Endometrial microvascular endothelial cells (primary cell): ENCODE measurements around the gene PEX10. TPM values are rescaled to one million over a fixed set of nuclear protein-coding genes. Genes with fewer than 3 reads are reported as not detected.

Source experiments
- in situ Hi-C: cut with HindIII; loops from 2 replicates; pipeline ENCODE4 v1.10.0; 2017; ENCODE audit warnings: low sequenced_read_pairs, low pct_unique_long_range_greater_than_20kb; ENCODE audit errors: inconsistent ontology term
- total RNA-seq: library from RNA; depleted of rRNA; stranded (reverse); fragments of >200 nt; gene quantifications from one replicate; pipeline ENCODE4 v1.2.3, GENCODE V29; 2015; ENCODE audit errors: inconsistent ontology term

PEX10 gene
- total RNA-seq, 1 donor from 2014 or later: 38.6 TPM

DNA sequence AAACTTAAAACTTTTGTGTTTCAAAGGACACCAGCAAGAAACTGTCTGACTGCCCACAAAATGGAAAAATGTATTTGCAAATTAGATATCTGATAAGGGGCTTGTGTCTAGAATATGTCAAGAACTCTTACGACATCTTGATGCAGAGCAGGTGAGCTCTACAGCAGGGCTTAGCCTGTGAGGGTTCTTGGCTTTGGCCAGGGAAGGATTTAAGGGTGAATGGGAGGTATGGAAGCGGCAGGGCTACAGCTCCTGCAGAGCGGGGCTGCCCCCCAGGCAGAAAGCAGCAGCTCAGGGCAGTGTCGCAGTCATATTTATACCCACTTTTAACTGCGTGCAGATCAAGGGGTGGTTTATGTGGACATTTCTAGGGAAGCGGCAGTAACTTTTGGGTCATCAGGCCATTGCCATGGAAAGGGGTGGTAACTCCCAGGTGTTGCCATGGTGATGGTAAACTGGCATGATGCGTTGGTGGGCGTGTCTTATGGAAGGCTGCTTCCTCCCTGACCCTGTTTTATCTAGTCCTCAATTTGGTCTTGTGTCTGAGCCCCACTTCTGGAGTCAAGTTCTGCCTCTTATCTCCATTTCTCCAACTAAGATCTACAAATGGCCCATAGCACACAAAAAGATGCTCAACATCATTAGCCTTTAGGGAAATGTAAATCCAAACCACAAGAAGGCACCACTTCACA is 44.2 kb downstream of the PEX10 start:
- in situ Hi-C loops: no loop called here

DNA sequence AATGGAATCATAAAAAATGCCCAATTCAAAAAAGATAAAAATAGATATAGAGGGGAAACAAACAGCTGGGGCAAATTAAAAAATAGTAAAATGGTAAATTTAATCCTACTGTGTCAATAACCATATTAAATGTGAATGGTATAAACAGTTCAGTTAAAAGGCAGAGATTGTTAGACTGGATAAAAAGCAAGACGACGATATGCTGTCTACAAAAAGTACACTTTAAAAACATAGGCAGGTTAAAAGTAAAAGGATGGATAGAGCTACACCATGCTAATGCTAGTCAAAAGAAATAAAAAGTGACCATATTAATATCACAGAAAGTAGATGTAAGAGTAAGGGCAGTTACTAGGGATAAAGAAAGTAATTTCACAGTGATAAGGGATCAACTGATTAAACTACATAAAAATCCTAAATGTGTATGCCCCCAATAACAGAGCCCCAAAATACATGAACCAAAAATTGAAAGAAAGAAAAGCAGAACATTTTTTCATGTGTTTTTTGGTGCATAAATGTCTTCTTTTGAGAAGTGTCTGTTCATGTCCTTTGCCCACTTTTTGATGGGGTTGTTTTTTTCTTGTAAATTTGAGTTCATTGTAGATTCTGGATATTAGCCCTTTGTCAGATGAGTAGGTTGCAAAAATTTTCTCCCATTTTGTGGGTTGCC is 48.4 kb downstream of the PEX10 start:
- in situ Hi-C loops: no loop called here

DNA sequence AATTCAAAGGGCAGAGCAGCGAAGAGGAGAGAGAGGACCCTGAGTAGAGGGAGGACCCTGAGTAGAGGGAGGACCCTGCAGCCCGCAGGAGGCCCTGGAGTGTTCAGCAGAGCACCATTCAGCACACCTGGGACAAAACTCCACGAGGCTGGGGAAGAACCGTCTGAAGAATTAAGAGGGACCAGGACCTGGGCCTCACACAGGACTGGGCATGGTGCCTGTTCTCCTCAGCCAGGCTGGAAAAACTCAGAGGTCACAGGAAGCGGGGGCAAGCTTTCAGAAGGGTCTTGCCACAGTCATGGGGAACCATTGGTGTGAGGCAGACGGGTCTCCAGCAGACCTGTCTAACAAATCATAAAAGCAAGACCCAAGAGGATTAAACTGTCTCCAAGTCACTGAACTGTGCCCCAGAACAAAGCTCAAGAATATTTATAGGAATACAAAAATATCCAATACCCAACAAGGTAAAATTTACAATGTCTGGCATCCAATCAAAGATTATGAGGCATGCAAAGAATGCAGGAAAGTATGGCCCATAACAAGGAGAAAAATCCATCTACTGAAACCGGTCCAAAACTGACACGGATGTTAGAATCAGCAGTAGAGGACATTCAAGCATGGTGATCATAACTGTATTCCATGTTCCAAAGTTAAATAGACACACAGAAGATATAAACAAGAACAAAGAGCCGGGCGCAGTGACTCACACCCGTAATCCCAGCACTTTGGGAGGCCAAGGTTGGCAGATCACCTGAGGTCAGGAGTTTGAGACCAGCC is 51.6 kb downstream of the PEX10 start:
- in situ Hi-C loops: no loop called here

DNA sequence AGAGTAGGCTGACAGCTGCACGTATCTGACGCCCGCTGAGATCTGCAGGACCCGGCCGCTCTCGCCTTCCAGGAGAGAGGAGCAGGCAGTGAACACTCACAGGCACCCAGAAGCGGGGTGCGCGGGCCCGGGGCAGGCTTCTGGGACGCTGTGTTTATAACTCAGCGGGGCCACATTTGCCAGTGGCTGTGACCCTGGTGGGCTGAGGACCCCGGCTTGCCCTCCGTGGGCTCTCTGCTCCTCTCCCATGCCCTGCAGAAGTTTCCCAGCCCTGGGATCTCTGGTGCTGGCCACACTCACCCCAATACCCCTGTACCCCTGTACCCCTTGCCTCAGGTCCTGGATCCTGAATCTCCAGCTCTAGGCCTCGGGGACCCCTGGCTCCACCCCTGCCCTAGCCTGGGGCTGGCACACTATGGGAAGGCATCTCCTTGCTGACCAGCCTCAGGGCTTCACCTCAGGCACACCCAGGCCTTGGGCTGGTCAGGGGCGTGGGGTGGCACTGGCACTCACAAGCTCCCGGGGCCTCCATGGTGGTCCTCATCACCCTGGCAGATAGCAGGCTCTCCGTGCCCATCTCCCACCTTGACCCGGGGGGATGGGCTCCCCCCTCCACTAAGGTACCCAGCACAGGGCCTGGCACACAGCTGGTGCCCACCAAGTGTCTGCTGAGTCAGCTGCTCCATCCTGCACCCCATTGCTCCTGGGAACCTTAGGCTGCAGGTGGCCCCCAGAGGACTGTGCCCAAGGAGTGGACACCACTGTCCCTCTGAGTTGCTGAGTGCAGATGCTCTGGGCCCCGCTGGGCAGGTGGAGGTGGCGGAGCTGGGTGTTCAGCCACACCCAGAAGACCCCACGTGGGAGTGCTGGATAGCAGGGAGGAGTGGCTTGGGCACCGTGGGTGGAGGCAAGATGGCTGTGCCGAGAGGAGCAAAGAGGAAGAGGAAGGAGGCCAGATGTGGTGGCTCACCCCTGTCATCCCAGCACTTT is 53.4 kb downstream of the PEX10 start:
- in situ Hi-C loops: no loop called here

DNA sequence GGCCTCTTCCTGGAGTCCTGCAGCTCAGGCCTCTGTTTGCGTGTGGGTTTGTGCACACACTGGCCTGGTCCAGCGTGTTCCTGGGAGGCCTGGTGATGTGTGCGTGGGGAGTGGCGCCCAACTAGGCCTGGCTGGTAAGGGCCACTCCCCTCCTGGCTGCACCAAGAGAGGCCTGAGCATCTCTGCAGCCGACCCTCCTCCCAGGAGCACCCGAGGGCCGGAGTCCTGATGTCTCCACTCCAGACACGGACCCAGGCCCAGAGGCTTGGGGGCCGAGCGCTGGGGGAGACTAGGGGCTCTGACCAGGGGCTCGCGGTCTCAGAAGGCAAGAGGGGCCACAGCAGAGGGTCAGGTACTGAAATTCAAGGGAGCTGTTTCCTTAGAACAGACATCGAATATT is 54.3 kb downstream of the PEX10 start:
- in situ Hi-C loops: no loop called here

DNA sequence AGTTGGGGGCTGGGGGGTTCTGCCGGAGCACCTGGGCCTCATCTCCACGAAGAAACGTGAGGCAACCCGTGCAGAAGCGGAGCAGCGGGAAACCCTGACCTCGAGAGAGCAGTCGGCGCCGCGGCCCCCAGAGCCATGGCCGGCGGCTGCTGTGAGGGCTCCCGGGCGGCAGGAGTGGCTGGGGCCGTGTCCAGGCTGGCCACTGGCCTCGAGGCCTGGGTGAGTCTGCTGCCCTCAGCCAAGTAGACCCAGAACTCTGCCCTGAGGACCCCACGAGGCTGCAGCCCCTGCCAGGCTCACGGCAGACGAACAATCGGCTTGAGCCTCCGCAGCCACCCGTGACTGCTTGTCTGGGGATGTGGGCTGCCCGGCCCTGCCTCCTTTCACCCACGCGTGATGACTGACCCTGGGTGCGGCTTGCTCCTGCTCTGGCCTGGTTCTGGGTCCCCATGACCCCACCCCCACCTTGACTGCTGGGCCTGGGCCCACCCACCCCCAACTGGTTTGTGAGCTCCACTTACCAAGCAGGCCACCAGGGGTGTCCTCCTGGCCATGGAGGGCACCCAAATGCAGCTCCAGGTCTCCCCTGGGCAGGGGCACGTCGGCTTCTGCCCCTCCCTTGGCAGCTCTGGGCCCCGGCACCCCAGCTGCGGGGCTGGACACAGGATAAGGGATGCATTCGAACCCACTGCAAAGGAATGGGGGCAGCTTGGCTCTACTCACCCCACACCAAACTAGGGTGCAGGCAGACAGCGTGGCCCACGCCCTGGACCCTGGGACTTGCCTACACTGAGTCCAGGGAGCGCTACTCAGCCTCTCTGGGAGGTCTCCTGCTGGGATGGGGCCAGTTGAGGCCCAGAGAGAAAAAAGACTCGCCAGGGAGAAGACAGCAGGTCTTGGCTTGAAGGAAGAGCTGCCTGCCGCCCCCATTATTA is 55.2 kb downstream of the PEX10 start:
- in situ Hi-C loops: no loop called here

DNA sequence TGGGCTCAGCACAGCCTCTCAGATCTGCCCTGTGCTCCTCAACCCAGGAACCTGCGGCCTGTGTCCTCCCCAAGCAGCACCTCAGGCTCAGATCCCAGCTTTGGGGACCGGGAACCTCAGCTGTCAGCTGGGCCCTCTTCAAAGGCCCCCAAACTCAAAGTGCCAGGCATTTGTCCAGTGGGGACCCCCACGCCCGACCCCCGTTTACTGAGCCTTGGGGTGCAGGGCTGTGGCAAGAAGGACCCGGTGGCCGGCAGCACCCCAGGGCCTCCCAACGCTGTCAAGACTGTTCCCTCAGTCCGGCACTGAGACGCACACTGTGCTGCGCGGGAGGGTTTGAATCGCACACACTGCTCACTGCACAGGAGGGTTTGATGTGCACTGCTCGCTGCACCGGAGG is 56.0 kb downstream of the PEX10 start:
- in situ Hi-C loops: no loop called here

DNA sequence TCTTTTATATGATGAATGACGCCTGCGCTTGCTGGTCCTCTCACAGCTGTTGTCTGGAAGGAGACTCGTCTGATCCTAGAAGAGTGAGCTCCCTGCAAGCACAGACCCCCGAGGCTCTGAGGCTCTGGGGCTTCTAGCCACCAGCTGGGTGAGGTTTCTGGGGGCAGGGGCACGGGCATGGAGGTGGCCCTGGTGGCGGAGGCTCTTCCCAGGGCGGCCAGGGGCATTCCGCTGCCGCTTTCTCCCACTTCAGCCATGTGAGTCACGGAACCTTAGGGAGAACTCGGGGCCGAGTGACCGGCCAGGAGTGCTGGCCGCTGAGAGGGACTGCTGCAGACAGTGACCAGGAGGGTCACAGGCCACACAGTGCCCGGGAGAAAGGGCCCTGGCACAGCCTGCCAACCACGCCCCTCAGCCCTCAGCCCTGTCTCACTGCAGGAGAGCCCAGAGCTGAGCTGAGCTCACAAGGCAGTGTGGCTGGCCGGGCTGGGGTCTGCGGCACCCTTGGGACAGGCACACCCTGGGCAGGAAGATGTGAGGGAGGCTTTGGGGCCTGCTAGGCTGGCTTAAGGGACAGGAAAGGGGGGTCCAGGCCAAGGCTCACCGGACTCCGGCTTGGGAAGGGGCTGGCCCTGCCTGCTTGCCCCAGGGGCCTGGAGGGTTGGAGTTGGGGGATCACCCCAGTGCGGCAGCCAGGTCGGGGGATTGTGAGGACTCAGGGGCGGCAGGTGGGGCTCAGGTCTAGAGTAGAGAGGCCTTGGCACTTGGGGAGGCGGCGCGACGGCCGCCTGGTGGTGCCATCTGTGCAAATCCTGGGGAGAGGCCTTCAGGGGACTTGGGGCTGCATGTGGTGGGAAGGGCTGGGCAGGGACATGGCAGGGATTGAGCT is 56.7 kb downstream of the PEX10 start:
- in situ Hi-C loops: no loop called here

DNA sequence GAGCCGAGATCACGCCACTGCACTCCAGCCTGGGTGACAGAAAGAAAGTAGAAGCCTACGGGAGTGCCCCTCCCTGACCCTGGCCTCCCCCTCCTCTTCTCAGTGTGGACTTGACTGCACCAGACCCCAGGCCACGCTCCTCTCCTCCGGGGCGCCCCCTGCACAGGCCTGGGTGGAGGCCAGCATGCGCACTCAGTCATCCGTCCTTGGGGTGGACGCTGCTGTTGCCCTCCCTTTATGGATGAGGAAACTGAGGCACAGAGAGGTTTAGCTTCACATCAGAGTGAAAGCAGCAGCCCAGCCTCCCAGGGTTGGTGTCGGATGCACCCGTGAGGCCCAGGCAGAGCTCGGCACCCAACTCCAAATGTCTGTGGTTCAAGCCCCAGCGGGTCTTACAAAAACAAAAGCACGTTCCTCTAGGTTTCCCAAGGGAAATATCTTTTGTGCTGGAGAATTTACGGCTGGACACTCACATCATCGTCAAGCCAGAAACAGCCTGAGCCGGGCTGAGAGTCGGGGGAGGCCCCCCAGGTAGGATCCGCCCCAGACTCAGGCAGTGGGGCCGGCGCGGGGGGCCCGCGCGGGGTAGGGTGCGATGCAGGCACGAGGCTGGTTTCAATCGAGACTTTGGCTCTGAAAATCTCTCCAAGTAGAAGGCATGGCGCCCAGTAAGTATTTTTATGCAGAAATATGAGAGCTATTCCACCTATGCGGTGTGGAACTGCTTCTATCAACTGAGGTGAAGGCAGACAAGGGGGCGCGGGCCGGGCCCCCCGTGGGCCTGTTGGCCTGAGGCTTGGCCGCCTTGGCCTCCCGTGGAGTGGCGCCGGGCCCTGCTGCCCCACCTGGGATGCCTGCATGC is 57.6 kb downstream of the PEX10 start:
- in situ Hi-C loops: no loop called here

Other genes with a start within 250 kb of the PEX10 start
- gene FAAP20, start 217.8 kb downstream of the PEX10 start, total RNA-seq: 34.9 TPM
- gene SKI, start 184.2 kb downstream of the PEX10 start, total RNA-seq: 26.6 TPM
- 2.4 TPM for gene MORN1, start 21.0 kb downstream of the PEX10 start, total RNA-seq
- 132 TPM for gene RER1, start 20.7 kb downstream of the PEX10 start, total RNA-seq
- gene PLCH2, start 63.7 kb upstream of the PEX10 start, total RNA-seq: not detected
- 35.4 TPM for gene PANK4, start 114.0 kb upstream of the PEX10 start, total RNA-seq
- not detected for gene HES5, start 117.7 kb upstream of the PEX10 start, total RNA-seq
- 41.4 TPM for gene TNFRSF14, start 143.8 kb upstream of the PEX10 start, total RNA-seq
- 45.2 TPM for gene PRXL2B, start 174.2 kb upstream of the PEX10 start, total RNA-seq
- 0.28 TPM for gene MMEL1, start 220.5 kb upstream of the PEX10 start, total RNA-seq